ENCODE data around the gene BHLHE40.

BHLHE40 gene

DNA sequence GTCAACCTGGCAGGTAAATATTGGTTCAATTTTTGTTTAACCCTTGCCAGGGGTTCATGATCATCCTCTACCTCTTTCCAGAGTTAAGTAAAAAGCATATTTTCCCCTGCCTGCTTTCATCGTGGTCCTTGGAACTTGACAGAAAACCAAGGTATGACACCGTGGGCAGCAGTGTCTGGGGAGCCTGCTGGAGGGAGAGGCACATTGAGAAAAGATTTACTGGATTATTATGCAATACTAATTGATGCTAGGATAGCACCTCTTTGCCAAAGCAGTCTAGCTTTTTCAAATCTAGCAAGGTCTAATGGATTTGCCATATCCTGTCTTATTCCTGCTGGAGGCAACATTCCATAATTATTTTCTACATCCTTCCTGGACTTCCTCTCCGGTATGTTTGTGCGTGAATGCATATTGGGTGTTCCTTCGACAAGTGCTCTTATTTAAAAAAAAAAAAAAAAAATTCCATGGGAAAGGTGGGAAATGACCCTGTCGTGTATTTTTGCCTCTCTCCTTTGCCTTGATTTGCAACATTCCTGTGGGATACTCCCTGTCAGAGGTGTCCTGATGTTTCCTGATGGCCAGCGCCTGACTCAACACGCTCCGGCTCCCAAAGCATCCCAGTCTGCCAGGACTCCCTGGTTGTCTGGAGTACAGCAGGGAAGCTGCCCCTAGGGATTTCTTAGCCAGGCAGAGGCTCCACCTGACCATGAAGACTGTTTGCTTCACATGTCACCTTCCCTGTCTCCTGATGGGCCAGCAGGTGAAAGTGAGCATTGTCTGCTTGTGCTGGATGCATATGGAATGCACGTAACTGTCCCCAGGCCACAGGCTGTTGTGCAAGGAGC is 6.3 kb downstream of the BHLHE40 start:
- no peak for DNase-seq

DNA sequence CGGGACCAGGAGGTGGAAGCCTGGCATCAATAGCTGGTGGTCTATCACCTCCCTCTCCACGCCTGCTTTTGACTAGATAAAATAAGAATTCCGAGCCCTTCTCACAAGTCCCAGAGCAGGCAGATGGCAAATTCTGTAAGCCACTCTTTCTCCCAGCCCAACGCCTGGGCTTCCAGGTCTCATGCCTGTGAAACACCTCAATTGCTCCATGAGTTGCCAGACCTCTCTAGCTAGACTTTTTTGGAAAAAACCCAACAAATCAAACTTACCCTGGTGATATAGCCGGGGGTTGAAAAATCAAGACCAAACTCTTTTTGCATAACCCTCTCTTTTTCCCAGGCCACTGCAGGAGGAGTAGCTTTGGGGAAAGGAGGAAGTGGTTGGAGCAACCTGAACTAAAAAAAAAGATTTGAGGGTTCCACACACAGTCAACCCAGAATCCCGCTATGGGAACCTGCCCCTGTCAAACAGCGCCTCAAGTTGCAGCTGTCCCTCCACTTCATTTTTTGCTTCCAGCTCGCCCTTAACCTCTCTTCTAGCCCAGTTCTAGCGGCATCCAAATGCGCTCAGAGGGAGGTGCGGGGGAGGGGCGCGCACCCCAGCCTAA is 7.0 kb downstream of the BHLHE40 start:
- peak in 1 of 2 donors; percentile 54 for DNase-seq

DNA sequence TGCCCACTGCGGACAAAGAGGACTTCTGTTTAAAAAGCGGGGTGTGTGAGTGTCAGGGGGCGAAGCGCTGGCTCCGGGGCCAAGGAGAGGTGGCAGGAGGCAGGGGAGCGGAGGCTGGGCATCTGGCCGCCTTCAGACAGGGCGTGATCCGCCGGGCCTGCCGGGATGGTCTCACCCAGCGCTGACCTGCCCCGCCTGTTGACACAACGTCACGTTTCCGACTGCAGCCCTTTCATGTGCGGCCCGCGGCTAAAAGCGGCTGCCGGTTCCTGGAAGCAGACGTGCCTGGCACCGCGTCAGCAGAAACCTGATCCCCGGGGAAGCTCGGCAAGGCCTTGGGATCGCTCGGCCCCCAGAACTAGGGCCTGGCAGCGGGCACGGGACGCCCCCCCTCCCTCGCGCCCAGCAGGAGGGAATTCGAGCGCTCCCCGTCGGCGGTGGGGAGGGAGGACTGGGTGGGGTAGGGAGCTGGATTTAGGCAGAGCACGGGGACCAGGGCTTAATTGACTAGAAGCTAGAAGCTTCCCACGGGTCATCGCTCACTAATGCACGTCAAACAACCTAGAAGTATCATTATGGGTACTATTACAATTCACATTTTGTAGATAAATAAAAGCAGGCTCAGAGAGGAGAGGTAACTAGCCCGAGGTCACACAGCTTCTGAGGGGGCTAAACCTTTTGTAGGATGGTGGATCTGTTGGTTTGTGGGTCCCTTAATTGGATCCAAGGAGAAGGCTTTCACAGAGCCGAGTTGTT is 7.7 kb downstream of the BHLHE40 start:
- peak in 1 of 2 donors; percentile 66 for DNase-seq

DNA sequence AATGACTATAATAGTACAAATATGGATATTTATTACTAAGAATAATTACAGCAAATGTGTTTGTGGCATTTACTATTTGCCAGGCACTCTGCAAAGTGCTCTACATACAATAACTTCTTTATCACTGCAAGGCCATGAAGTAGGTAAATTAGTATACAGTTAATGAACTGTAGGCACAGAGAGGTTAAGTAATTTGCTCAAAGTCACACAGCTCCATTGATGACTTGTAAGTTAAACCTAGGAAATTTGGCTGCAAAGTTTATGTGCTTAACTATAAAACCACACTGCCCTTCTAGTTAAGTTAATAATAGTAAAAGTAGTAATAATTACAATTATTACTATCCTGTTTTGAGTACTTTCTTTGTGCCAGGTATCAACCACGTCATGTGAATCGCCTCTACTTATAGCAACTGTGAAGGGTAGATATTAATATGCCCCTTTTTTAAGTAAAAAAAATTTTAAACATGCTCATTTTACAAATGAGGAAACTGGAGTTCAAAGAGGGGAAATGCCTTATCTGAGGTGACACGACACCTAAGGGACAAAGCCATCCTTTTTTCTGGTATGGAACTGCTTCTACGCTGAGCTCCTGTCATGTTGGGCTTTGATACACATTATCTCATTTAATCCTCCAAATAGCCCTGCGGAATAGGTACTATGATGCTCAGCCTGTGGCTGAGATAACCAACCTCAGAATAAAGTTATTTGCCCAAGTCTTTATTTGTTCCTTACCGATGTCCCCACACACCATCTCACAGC is 8.5 kb downstream of the BHLHE40 start:
- no peak for DNase-seq

DNA sequence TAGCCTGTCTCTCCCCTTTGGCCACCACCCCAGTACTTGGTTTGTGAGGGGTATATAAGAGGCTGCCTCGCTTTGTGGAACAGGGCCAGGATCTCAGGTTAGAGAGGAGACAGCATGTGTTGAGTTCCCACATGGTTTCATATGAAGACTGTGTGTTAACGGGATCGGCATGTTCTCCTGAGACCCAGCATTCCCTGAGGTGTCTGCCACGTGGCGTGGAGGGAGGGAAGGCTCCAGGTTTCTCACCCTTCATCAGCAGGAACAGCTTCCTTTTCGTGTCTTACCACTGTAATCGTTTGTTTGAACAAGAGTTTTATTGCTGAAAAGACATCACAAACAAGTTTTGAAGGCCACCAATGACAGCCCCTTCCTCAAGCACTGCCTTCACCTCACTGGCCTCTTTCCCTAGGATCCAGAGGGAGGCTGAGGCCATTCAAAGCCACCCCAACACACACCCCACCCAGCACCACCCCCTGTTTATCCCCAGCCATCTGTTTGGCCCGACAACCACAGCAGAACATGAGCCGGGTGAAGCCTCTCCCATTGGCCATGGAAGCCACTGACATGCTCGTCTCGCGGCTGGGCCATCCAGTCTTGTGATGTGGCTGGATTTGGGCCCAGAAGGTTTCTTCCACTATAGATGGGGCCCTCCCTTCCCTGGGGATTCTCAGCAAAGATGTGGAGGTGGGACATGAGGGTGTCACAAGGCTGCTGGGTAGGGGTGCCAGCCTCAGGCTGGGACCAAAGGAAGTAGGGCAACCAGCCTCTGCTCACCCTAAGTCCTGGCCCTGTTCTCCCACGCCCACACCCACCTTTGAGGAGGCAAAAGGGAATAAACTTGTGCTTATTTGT is 10.0 kb downstream of the BHLHE40 start:
- no peak for DNase-seq

DNA sequence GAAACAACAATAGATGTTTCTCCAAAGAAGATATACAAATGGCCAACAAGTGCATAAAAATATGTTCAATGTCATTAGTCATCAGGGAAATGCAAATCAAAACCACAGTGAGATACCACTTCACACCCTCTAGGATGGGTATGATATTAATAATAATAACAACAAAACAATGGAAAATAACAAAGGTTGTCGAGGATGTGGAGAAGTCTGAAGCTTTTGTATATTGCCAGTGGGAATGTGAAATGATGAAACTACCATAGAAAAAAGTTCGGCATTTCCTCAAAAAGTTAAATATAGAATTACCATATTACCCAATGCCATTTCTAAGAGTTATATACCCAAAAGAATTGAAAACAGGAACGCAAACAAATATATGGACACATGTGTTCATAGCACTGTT is 10.8 kb downstream of the BHLHE40 start:
- DNase-seq: no peak

DNA sequence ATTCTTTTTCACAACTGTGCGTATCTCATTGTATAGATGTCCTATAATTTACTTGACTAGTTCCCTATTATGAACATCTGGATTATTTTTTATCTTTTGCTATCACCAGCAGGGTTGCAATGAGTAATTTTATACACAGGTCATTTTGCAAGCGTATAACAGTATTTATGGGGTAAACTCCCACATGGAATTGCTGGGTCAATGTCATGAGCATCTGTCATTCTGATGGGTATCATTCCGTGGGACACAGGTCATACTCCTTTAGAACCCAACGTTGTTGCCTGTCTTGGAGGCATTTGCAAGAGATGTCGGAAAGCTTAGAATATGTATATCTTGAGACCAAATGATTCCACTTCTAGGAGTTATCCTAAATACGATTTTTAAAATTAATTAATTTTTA is 12.9 kb downstream of the BHLHE40 start:
- no peak for DNase-seq

DNA sequence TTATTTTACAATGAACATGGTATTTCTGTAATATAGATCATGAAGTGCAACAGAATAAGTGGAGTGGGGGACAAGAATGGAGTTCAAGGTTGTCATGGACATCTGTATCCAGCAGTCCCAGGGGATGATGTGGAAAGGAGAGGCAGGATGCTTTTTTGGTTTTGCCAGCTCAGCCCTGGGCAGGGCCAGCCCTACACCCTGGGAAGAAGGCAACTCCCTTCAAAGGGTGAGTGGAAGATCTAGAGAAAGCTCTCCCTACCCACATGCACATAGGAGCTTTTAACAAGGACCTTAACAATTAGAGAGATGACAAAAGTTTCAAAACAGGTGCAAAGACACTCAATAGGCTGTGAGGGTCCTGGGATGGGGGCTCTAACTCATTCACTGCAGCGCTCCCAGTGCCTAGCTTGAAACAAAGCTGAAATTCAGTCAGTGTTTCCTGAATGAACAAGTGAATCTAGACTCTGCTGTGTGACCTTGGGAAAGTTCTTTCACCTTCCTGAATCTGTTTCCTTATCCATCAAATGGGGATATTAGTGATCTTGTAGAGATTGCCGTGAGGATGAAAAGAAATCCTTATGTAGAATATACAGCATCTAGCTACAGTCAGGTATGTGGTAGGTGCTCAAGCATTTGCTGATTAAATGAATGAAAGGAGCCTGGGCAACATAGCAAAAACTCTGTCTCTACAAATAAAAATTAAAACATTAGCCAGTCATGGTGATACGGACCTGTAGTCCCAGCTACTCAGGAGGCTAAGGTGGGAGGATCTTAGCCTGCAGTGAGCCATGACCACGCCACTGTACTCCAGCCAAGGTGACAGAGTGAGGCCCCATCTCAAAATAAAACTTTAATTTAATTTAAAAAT is 14.3 kb downstream of the BHLHE40 start:
- DNase-seq: no peak

DNA sequence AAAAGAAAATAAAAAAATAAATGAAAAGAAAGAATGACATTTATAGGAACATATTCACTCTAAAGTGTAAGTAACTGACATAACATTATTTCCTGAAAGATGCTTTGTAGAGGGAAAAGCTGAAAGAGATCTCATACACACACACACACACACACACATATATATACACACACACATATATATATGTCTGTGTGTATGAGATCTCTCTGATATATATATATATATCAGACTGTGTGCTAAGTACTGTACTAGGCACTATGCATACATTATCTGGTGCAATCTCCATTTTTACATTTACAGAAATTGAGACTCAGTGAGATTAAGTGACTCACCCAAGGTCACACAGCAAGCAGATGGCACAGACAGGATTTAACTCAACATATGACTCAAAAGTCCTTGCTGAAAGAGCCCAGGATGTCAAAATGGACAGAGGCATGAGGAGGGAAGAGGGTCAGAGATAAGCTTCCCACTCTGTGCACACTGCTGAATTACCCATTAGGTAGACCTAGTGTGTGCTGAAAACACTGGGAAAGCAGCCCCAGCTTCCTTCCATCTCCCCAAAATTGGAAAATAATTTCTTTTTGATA is 15.0 kb downstream of the BHLHE40 start:
- no peak for DNase-seq

DNA sequence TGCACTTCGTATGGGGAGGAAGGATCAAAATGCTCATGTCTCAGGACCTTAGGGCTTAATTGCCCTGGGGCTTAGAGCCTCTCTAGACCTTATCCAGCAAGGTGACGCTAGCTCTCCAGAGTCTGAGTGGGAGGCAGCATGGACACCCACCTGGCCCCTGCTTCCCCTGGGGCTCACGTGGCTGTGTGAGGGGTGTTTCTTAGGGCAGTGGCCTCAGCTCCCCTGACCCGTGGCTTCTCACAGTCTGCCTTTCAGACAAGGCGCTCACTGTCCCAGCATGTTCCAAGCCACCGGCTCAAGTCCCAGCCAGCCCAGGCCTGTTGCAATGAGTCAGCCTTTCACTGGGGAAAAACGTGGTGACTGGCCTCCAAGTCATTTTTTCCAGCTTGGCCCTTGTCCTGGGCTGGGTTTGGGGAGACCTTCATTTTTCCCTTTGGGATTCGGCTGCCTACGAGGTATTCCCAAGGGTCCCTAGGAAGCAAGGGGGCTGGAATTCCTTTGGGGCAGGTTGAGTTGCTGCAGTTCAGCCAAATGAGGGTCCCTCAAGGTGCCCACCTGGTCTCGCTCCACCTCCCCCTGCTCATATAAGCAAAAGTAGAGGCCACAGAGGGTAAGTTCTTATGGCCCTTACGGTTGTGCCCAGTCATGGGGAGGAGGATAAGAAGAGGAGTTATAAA is 15.7 kb downstream of the BHLHE40 start:
- no peak for DNase-seq

DNA sequence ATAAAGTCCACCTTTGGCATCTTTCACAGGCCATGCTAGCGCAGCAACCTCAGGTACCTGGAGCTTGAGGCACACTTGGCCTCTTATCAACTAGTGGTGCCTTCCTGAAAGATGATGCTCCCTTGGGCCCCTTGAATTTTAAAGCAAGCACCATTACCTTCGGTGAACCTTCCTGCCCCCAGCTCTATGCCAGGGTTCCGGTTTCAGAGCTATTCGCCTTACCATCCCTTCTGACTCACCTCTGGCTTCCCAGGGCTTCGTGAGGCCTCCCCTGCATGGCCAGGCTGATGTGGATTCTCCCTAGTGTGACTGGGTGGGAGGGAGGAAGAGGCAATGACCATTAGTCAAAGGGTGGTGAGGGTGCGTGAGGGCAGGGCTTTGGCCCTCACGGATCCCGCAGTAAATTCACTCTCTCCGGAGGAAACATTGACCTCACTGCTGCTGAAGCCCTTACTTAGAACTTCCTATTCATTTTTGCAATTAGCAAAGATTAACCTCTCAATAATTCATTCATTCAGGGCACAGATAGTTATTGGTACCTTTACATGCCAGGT is 16.3 kb downstream of the BHLHE40 start:
- no peak for DNase-seq

DNA sequence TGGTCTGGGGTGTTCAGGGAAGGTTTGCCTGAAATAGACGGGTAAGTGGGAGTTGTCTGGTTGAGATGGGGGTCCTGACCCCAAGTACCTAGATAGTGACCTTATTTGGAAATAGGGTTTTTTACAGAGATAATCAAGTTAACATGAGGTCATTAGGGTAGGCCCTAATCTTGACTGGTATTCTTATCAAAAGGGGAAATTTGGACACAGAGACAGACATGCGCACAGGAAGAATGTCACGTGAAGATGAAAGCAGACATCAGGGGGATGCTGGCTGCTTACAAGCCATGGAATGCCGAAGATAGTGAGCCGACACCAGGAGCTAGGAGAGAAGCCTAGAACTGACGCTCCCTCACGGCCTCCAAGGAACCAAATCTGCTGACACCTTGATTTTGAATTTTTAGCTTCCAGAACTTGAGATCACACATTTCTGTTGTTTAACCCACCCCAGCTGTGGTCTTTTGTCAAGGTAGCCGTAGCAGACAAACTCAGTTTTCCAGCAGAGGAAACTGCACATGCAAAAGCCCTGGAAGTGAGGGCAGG is 17.1 kb downstream of the BHLHE40 start:
- no peak for DNase-seq

DNA sequence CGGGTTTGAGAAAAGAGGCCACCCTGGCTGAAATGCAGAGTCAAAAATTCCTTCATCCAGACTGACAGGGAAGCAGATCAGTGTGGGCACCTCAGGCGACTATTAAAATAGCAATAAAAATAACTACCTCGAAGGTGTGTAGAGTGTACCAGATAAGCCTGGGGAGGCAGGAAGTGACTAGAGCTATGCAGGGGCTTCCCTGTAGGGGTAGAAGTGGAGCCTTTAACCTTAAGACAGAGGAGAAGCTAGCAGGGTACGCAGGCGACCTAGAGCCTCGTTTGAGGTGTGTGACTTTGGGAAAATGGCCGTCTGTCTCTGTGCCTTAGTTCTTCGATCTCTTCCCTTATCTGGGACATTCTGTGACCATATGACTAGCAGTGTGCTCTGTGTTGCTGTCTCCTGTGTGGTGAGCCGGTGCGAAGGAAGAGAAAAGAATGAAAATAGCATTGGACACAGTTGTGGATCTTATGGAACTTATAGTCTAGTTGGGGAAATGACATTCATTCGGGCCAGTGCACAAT is 17.6 kb downstream of the BHLHE40 start:
- no peak for DNase-seq

DNA sequence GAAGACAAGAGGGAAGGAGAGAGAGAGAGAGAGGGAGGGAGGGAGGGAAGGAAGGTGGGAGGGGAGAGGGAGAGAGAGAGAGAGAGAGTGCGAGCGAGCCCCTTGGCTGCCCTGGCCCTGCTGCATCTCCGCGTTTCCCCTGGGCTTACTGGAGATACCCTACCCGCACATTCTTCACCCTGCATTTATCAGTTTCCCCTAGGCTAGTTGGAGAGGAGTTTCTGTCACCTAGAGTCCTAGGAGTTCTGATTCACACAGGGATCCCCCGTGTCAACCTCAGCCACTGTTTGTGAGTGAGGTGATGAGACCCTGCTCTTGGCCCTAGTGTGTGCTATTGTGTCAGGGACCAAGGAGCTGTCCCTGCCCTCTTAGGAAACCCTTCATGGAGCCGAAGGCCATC is 18.7 kb downstream of the BHLHE40 start:
- DNase-seq: no peak

DNA sequence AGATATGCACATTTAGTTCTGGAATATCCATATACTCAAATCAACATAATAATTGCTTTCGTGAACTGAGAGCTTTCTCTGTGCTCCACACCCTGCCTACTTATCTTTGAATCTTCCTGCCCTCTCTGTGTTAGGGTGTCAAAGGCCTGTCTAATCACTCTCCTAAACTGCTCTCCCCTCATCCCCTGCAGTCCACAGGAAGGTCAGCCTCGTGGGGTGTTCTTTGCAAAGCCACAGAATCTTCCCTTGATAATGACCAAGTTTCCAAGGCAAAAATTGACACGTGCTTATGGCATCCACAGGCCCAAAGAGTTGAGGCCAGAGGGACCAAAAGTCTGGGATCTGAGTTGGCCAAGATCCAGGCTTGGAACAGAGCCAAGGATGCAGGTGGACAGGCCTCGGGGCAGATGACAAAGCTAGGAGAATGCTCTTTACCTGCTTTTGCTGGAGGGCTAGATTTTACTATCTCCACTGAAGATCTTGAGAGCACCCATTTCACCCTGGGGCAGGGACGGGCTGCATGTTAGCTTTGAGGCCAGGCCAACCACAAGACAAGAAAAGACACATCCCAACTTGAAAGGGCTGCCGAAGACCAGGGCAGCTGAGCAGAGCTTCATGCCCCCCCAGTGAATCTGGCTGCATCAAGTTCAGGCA is 20.4 kb downstream of the BHLHE40 start:
- DNase-seq: no peak

DNA sequence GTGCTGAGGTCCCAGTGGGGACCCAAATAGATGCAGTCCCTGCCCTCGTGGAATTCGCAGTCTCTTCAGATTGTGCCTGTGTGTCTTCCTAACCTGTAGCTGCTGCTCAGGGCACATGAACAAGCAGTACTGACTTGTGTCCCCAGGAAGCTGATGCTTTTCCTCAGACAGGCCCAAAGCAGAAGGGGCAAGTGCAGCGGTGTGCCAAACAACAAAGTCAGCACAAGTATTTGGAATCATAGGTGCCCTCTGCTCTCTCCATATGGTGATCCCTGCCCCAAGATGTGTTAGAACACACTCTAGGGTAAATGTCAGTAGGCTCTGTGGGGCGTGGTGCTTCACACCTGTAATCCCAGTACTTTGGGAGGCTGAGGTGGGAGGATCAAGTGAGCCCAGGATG is 21.9 kb downstream of the BHLHE40 start:
- DNase-seq: no peak

DNA sequence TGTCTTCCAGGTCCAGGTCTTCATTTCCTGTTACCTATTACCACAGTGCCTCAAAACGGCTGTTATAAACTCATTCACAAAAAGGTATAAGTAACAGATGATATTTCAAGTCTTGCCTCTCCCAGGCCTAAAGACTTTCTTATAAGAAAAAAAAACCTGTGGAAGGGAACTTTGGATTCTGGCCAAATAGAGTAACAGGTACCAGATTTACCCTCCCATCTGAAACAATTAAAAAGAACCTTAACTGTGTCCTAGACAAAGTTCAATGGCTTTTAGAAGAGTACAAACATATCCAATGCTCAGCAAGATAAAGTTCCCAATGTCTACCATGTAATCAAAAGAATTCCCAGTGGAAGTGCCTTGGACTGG is 22.6 kb downstream of the BHLHE40 start:
- no peak for DNase-seq

DNA sequence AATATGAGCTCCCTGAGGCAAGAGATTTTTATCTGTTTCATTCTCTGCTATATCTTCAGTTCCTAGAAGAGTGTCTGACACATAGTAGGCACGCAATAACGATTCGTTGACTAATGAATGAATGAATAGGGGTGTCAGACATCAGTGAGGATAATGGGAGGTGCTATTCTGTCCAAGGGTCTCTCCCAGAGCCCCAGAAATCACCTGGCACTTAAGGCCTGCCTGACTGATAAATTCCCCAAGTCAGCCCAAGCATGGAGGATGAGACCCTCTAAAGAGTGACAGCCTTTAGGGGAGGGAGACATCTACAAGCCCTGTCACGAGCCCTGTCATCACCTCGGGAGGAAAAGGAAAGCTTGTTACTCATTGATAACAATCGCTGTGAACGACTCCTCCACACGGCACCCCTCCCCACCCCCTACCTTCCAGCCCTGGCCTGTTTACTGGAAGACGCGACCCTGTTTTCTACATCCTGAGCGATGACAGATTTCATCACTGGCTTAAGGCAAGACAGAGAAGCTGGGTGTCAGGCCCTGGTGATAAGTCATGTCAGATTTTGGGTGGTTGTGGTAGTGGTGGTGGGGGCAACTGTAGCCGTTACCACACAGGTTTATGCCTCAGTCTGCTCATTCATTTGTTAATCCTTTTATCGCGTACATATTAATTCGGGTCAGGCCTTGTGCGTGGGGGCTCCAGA is 23.1 kb downstream of the BHLHE40 start:
- peak in 1 of 2 donors; percentile 99 for DNase-seq
